ENCODE data around the gene TMEM131.

TMEM131 gene

GRCh38 chr2:97911922-97912575, 83.7 kb downstream of the TMEM131 start:
- CTCF ChIA-PET, result no interaction called here
- Histone ChIP-seq H3K4me1 (ENCODE audit: control insufficient read depth, insufficient read depth, low read length) (no peaks in the 10 kb centered on the region; the same call in 1 of the 2 replicates), H3K36me3 (ENCODE audit: control insufficient read depth in 2 of 2, insufficient read depth in 1 of 2, low read length in 2 of 2) (peaks cover 0 to 4% of the 10 kb centered on the region in 2 experiments; a peak in 1 of 3 replicates), H3K27ac (ENCODE audit: extremely low read depth, low read depth, low read length) (no peak overlapping the region), H3K9me3 (ENCODE audit: control insufficient read depth, insufficient read depth, low read depth, low read length) (no peaks in the 10 kb centered on the region), H3K4me3 (ENCODE audit: low read depth, low read length) (no peak overlapping the region)
- POLR2A ChIA-PET, result no interaction called here
- TF ChIP-seq ZNF23 (tag by site-specific recombination; IDR thresholded peaks at IDR 0.05; ENCODE audit: borderline replicate concordance) (no peak), ZSCAN23 (tag by site-specific recombination; IDR thresholded peaks at IDR 0.05) (no peak), ZNF785 (tag by site-specific recombination; IDR thresholded peaks at IDR 0.05) (no peak), SP7 (tag by site-specific recombination; IDR thresholded peaks at IDR 0.05) (no peak), ZNF639 (tag by site-specific recombination; IDR thresholded peaks at IDR 0.05) (no peak), ZFP69B (tag by site-specific recombination; IDR thresholded peaks at IDR 0.05) (no peak), WT1 (tag by site-specific recombination; IDR thresholded peaks at IDR 0.05) (no peak), ZNF701 (tag by site-specific recombination; IDR thresholded peaks at IDR 0.05) (no peak)

- no peaks in the 10 kb centered on the region for H3K9me3 ChIP-seq (ENCODE audit: control insufficient read depth, insufficient read depth, low read depth, low read length)
- H3K4me3 ChIP-seq (ENCODE audit: low read depth, low read length), result no peak overlapping the region
- TF ChIP-seq ZNF549 (tag by site-specific recombination; IDR thresholded peaks at IDR 0.05) (no peak), ZNF658 (tag by site-specific recombination; IDR thresholded peaks at IDR 0.05) (no peak), ZNF121 (tag by site-specific recombination; IDR thresholded peaks at IDR 0.05) (no peak), GLIS1 (tag by site-specific recombination; IDR thresholded peaks at IDR 0.05) (no peak), ZNF548 (tag by site-specific recombination; IDR thresholded peaks at IDR 0.05) (no peak)
- peaks cover 0 to 8% of the 10 kb centered on the region in 2 experiments; a peak in 1 of 3 replicates for H3K36me3 ChIP-seq (ENCODE audit: control insufficient read depth in 2 of 2, insufficient read depth in 1 of 2, low read length in 2 of 2)
- H3K27ac ChIP-seq (ENCODE audit: extremely low read depth, low read depth, low read length), result no peak overlapping the region
- ChIA-PET CTCF (no interaction called here), POLR2A (no interaction called here)
- H3K4me1 ChIP-seq (ENCODE audit: control insufficient read depth, insufficient read depth, low read length), result no peaks in the 10 kb centered on the region; the same call in 1 of the 2 replicates
Measured at GRCh38 chr2:97911206-97911921, 84.4 kb downstream of the TMEM131 start.

- Histone ChIP-seq H3K4me1 (ENCODE audit: control insufficient read depth, insufficient read depth, low read length) (no peaks in the 10 kb centered on the region; the same call in 1 of the 2 replicates), H3K27ac (ENCODE audit: extremely low read depth, low read depth, low read length) (no peak overlapping the region), H3K36me3 (ENCODE audit: control insufficient read depth in 2 of 2, insufficient read depth in 1 of 2, low read length in 2 of 2) (peaks cover 0 to 9% of the 10 kb centered on the region in 2 experiments; a peak in 1 of 3 replicates), H3K4me3 (ENCODE audit: low read depth, low read length) (no peak overlapping the region), H3K9me3 (ENCODE audit: control insufficient read depth, insufficient read depth, low read depth, low read length) (no peaks in the 10 kb centered on the region)
- POLR2A ChIA-PET, result no interaction called here
- no peak for TF ChIP-seq ZNF133 (tag by site-specific recombination; IDR thresholded peaks at IDR 0.05)
- no peak for TF ChIP-seq ZNF473 (tag by site-specific recombination; IDR thresholded peaks at IDR 0.05)
- no peak for TF ChIP-seq YY1 (tag by site-specific recombination; IDR thresholded peaks at IDR 0.05)
- no peak for TF ChIP-seq ZNF621 (tag by site-specific recombination; IDR thresholded peaks at IDR 0.05)
- no peak for TF ChIP-seq ZNF23 (tag by site-specific recombination; IDR thresholded peaks at IDR 0.05; ENCODE audit: borderline replicate concordance)
- no peak for TF ChIP-seq ZFP3 (tag by site-specific recombination; IDR thresholded peaks at IDR 0.05; ENCODE audit: low read depth)
- TF ChIP-seq SP7 (tag by site-specific recombination; IDR thresholded peaks at IDR 0.05), result no peak
- no peak for TF ChIP-seq ZSCAN16 (tag by site-specific recombination; IDR thresholded peaks at IDR 0.05)
- TF ChIP-seq KLF16 (tag by site-specific recombination; IDR thresholded peaks at IDR 0.05), result no peak
- no peak for TF ChIP-seq SALL2 (tag by site-specific recombination; IDR thresholded peaks at IDR 0.05; ENCODE audit: borderline replicate concordance)
- no peak for TF ChIP-seq ZNF221 (tag by site-specific recombination; IDR thresholded peaks at IDR 0.05; ENCODE audit: borderline replicate concordance)
- no peak for TF ChIP-seq ZNF266 (tag by site-specific recombination; IDR thresholded peaks at IDR 0.05; ENCODE audit: low read depth)
- CTCF ChIA-PET, result no interaction called here
Measured at GRCh38 chr2:97910403-97911205, 85.1 kb downstream of the TMEM131 start.

All from HEK293 (cell line).